ENCODE measurements around the gene WWOX. TPM values are rescaled to one million over a fixed set of nuclear protein-coding genes. Genes with fewer than 3 reads are reported as not detected.

WWOX gene
- total RNA-seq, 1 experiment from 2014 or later = 15.6 TPM

- no CpG with 5 or more reads among the region's 8 CpGs for WGBS (ENCODE audit: extremely low coverage, insufficient read length, low lambda C conversion rate)
- Mint-ChIP-seq H3K36me3 (ENCODE audit: insufficient read depth in 1 of 3, low read depth in 3 of 3) (no peaks in the 10 kb centered on the region; a peak in 1 of 7 replicates), H3K9me3 (no peaks in the 10 kb centered on the region), H3K27ac (peak overlapping the region in 2 of 3 experiments; percentile 29 to 73; a peak in 2 of 7 replicates), H3K4me3 (peak overlapping the region in 1 of 2 experiments; percentile 64; a peak in 3 of 5 replicates), H3K4me1 (peaks cover 47 to 52% of the 10 kb centered on the region in 2 experiments), H3K27me3 (ENCODE audit: low read depth) (no peaks in the 10 kb centered on the region)
- no peaks in the 10 kb centered on the region for H3K23me2 ChIP-seq (ENCODE audit: insufficient read length, low read depth, low read length, poor library complexity, severe bottlenecking)
- no peak overlapping the region for H3T11ph ChIP-seq (ENCODE audit: low read length)
- no peak overlapping the region for H4K91ac ChIP-seq (ENCODE audit: insufficient read length, low read depth, low read length)
- no peak overlapping the region for H3K4ac ChIP-seq (ENCODE audit: low read depth, low read length)
- H3K4me2 ChIP-seq (ENCODE audit: insufficient read depth, insufficient read length, low read length) = peak overlapping the region; percentile 44
- no peak overlapping the region for H2BK5ac ChIP-seq (ENCODE audit: insufficient read length, low read length)
- no peak overlapping the region for H3K9ac ChIP-seq (ENCODE audit: extremely low read depth, insufficient read length, low read length)
- no peak overlapping the region for H3K56ac ChIP-seq (ENCODE audit: insufficient read length, low read depth, low read length)
- H3K18ac ChIP-seq (ENCODE audit: insufficient read length, low read depth, low read length) = no peak overlapping the region
- H3K79me1 ChIP-seq (ENCODE audit: insufficient read depth, low read depth, low read length, poor library complexity, severe bottlenecking) = no peaks in the 10 kb centered on the region
- H3K79me2 ChIP-seq (ENCODE audit: insufficient read depth, low read length) = no peaks in the 10 kb centered on the region
- DNase-seq = no peak
- H3K4me1 ChIP-seq (ENCODE audit: insufficient read depth, low read length) = peaks cover 15% of the 10 kb centered on the region
- no peaks in the 10 kb centered on the region for H3K9me3 ChIP-seq (ENCODE audit: control insufficient read depth, low read depth, low read length)
- no peak overlapping the region for H2BK20ac ChIP-seq (ENCODE audit: low read depth, low read length, poor library complexity, severe bottlenecking)
- H2AFZ ChIP-seq (ENCODE audit: low read length) = no peak overlapping the region
- no peak overlapping the region for H3K14ac ChIP-seq (ENCODE audit: insufficient read depth, low read length)
- H4K20me1 ChIP-seq (ENCODE audit: control insufficient read depth, insufficient read depth, insufficient read length) = no peaks in the 10 kb centered on the region
- no peak overlapping the region for H2BK15ac ChIP-seq (ENCODE audit: low read depth, low read length)
- H4K8ac ChIP-seq (replicated peaks; ENCODE audit: insufficient read length, low read depth, low read length) = no peak overlapping the region
- H4K5ac ChIP-seq (ENCODE audit: insufficient read length, low read depth, low read length) = no peak overlapping the region
- TF ChIP-seq CTCF (conservative IDR thresholded peaks at IDR 0.05) = no peak
- no peak overlapping the region for H2BK120ac ChIP-seq (ENCODE audit: low read depth, low read length, poor library complexity, severe bottlenecking)
- H3K27me3 ChIP-seq (ENCODE audit: insufficient read depth, low read length) = no peaks in the 10 kb centered on the region
- no peak overlapping the region for H2BK12ac ChIP-seq (ENCODE audit: insufficient read length, low read depth, low read length)
- H2AK5ac ChIP-seq (ENCODE audit: insufficient read length, low read length) = no peak overlapping the region
- no peak overlapping the region for H3K23ac ChIP-seq (ENCODE audit: insufficient read length, low read depth, low read length)
- no peak overlapping the region for H3K27ac ChIP-seq (ENCODE audit: insufficient read length, low read depth, low read length)
Measured at GRCh38 chr16:78606545-78606944, 507.1 kb downstream of the WWOX start.
